Ecto neural progenitor cell (in vitro differentiated cells): ENCODE results near the gene GAS6.

ENCODE experiments used
- DNase-seq: peaks from one replicate; pipeline ENCODE4 v3.0.0-alpha.2; 2018; ENCODE audit warnings: low spot score

Gene GAS6

GRCh38 chr13:113867913-113868312 is 4.0 kb upstream of the GAS6 start:
- peak; percentile 23 for DNase-seq

GRCh38 chr13:113865427-113865826 is 1.6 kb upstream of the GAS6 start:
- no peak for DNase-seq

GRCh38 chr13:113864273-113864890 is 506 bp upstream of the GAS6 start:
- DNase-seq, result peak; percentile 39

GRCh38 chr13:113862931-113863523 is 849 bp downstream of the GAS6 start:
- DNase-seq, result peak; percentile 72

GRCh38 chr13:113862191-113862930 is 1.5 kb downstream of the GAS6 start:
- DNase-seq, result peak; percentile 48

- DNase-seq, result peak; percentile 53
Observed at GRCh38 chr13:113861433-113862030, 2.3 kb downstream of the GAS6 start.

- peak; percentile 60 for DNase-seq
Observed at GRCh38 chr13:113860665-113861432, 3.0 kb downstream of the GAS6 start.

- DNase-seq, result peak; percentile 60
Observed at GRCh38 chr13:113860051-113860664, 3.7 kb downstream of the GAS6 start.

- peak; percentile 43 for DNase-seq
Observed at GRCh38 chr13:113859311-113860050, 4.4 kb downstream of the GAS6 start.

- DNase-seq, result peak; percentile 45
Observed at GRCh38 chr13:113857531-113858195, 6.2 kb downstream of the GAS6 start.

- DNase-seq, result no peak
Observed at GRCh38 chr13:113856716-113857065, 7.2 kb downstream of the GAS6 start.

GRCh38 chr13:113855931-113856715 is 7.8 kb downstream of the GAS6 start:
- DNase-seq, result peak; percentile 32

- DNase-seq, result peak; percentile 44
Observed at GRCh38 chr13:113855012-113855921, 8.6 kb downstream of the GAS6 start.

GRCh38 chr13:113854238-113855011 is 9.5 kb downstream of the GAS6 start:
- peak; percentile 47 for DNase-seq

GRCh38 chr13:113853518-113854237 is 10.2 kb downstream of the GAS6 start:
- DNase-seq, result no peak

GRCh38 chr13:113852536-113853517 is 11.0 kb downstream of the GAS6 start:
- DNase-seq, result peak; percentile 44
